GM21515 (cell line): Measurements from ENCODE around the gene ANO2.

ENCODE experiments used
- ATAC-seq: cut with Tn5 transposase; IDR thresholded peaks from one replicate; pipeline ENCODE4 v1.9.1; 2021; ENCODE audit not compliant: unreplicated experiment

Gene ANO2

GRCh38 chr12:5587711-5588121 is 357.3 kb downstream of the ANO2 start:
- no peak for ATAC-seq

GRCh38 chr12:5586201-5586600 is 358.9 kb downstream of the ANO2 start:
- ATAC-seq, result no peak

GRCh38 chr12:5585178-5585577 is 359.9 kb downstream of the ANO2 start:
- ATAC-seq, result no peak

GRCh38 chr12:5584412-5585175 is 360.5 kb downstream of the ANO2 start:
- ATAC-seq, result no peak

- ATAC-seq, result no peak
These were observed 362.5 kb downstream of the ANO2 start for GRCh38 chr12:5582541-5582940.

GRCh38 chr12:5582018-5582417 is 363.0 kb downstream of the ANO2 start:
- ATAC-seq, result no peak

- ATAC-seq, result no peak
These were observed 363.4 kb downstream of the ANO2 start for GRCh38 chr12:5581616-5582015.

GRCh38 chr12:5581019-5581418 is 364.0 kb downstream of the ANO2 start:
- ATAC-seq, result no peak

- ATAC-seq, result no peak
These were observed 366.3 kb downstream of the ANO2 start for GRCh38 chr12:5578775-5579174.

GRCh38 chr12:5577741-5578140 is 367.3 kb downstream of the ANO2 start:
- ATAC-seq, result no peak

- ATAC-seq, result no peak
These were observed 367.8 kb downstream of the ANO2 start for GRCh38 chr12:5577211-5577612.

- no peak for ATAC-seq
These were observed 369.1 kb downstream of the ANO2 start for GRCh38 chr12:5575987-5576386.

GRCh38 chr12:5575232-5575631 is 369.8 kb downstream of the ANO2 start:
- ATAC-seq, result no peak

- no peak for ATAC-seq
These were observed 371.7 kb downstream of the ANO2 start for GRCh38 chr12:5573390-5573789.

- ATAC-seq, result no peak
These were observed 373.9 kb downstream of the ANO2 start for GRCh38 chr12:5571115-5571514.

GRCh38 chr12:5570416-5570815 is 374.6 kb downstream of the ANO2 start:
- no peak for ATAC-seq

- ATAC-seq, result no peak
These were observed 376.6 kb downstream of the ANO2 start for GRCh38 chr12:5568325-5568981.

- no peak for ATAC-seq
These were observed 377.9 kb downstream of the ANO2 start for GRCh38 chr12:5567016-5567725.

GRCh38 chr12:5565933-5566599 is 379.0 kb downstream of the ANO2 start:
- no peak for ATAC-seq

GRCh38 chr12:5562581-5562980 is 382.5 kb downstream of the ANO2 start:
- no peak for ATAC-seq

- ATAC-seq, result no peak
These were observed 383.2 kb downstream of the ANO2 start for GRCh38 chr12:5561846-5562245.
